ENCODE results near the gene TEX35.

GRCh38 chr1:178516110-178516509, 3.2 kb downstream of the TEX35 start:
- TF ChIP-seq EP300 (IDR thresholded peaks at IDR 0.05) (no peak), CTCF (IDR thresholded peaks at IDR 0.05) (no peak), POLR2AphosphoS5 (IDR thresholded peaks at IDR 0.05) (no peak)

Measured in suprapubic skin (tissue), 4 donors.